BJ (cell line): ENCODE data around the gene DAB1. TPM values are rescaled to one million over a fixed set of nuclear protein-coding genes. Genes with fewer than 3 reads are reported as not detected.

ENCODE experiments used
- CTCF ChIA-PET: fragments of 350-600 bp; formaldehyde crosslinking; extraction: SDS; loops from one replicate; lab custom pipeline; 2021; ENCODE audit warnings: antibody characterized with exemption, inconsistent platforms; lab: Yijun Ruan, JAX
- POLR2A ChIA-PET: fragments of 300-600 bp; sonication (Branson Sonifier 250); formaldehyde crosslinking; extraction: SDS; loops from one replicate; lab custom pipeline; 2021; ENCODE audit warnings: antibody characterized with exemption; lab: Charles Lee
- DNase-seq: peaks from one replicate; pipeline ENCODE4 v3.0.0-alpha.2; 2011; ENCODE audit warnings: low read depth
- H3K27me3 ChIP-seq: 2 replicates; pipeline ENCODE4 v1.6.0; 2011; ENCODE audit warnings: low read length; ENCODE audit not compliant: control insufficient read depth, insufficient read depth
- H3K36me3 ChIP-seq: 2 replicates; pipeline ENCODE4 v1.5.1; 2011; ENCODE audit warnings: low read length; ENCODE audit not compliant: control insufficient read depth, insufficient read depth
- H3K4me3 ChIP-seq: 2 replicates; pipeline ENCODE4 v1.5.1; 2011; ENCODE audit warnings: low read depth, mild to moderate bottlenecking, control low read depth, low read length
- polyA plus RNA-seq: library from polyadenylated mRNA; depleted of rRNA; stranded (reverse); fragments of >200 nt; gene quantifications from 2 replicates; pipeline ENCODE4 v1.2.3, GENCODE V29; 2011
- TF ChIP-seq, protein P1 (sequence below): IDR thresholded peaks from 2 replicates; pipeline ENCODE4 v1.5.1; 2011; ENCODE audit warnings: low read depth, mild to moderate bottlenecking, control low read depth, inconsistent platforms, low read length, moderate library complexity; ENCODE audit not compliant: insufficient read depth

Gene DAB1
- polyA plus RNA-seq, 1 experiment = 0.91 TPM

DNA sequence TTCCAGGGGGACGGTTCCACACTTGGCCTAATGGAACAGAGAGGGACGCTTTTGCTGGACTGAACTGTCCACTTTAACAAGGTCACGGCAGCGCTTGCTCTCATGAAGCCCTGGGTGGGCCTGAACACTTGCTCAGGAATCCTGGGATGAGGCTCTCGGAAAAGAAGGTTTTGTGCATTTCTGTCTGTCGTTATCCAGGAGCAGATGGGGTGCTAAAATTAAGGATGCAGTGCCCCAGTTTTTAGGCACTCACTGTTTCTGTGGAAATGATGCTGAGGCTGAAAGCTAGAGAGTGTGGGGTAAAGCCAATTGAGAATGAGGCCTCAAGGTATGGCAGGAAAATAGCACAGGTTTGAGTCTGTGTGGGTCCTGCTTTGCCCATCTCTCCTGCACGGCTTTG lies 111.0 kb downstream of the DAB1 start:
- Histone ChIP-seq H3K4me3 (no peak overlapping the region), H3K36me3 (no peaks in the 10 kb centered on the region), H3K27me3 (no peaks in the 10 kb centered on the region)
- POLR2A ChIA-PET = no interaction called here
- CTCF ChIA-PET = no interaction called here
- TF ChIP-seq, protein P1, sequence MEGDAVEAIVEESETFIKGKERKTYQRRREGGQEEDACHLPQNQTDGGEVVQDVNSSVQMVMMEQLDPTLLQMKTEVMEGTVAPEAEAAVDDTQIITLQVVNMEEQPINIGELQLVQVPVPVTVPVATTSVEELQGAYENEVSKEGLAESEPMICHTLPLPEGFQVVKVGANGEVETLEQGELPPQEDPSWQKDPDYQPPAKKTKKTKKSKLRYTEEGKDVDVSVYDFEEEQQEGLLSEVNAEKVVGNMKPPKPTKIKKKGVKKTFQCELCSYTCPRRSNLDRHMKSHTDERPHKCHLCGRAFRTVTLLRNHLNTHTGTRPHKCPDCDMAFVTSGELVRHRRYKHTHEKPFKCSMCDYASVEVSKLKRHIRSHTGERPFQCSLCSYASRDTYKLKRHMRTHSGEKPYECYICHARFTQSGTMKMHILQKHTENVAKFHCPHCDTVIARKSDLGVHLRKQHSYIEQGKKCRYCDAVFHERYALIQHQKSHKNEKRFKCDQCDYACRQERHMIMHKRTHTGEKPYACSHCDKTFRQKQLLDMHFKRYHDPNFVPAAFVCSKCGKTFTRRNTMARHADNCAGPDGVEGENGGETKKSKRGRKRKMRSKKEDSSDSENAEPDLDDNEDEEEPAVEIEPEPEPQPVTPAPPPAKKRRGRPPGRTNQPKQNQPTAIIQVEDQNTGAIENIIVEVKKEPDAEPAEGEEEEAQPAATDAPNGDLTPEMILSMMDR = no peak
- no peak for DNase-seq

DNA sequence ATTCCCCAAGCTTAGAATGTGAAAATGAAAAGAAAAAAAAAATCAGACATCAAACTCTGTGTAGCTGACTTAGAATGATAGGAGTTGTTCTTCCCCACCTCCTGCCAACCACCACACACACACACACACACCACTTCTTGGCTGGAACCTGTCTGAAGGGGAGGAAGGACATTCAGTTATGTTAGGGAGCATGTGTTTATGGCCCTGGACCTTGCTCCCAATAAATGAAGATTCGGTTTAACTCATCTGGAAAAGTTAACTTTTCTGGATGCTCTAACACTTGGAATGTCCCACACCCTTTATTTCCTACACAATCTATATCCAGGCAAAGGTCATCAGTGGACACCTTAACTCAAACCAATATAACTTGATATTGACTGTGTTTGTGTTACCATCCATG lies 112.4 kb downstream of the DAB1 start:
- Histone ChIP-seq H3K4me3 (no peak overlapping the region), H3K27me3 (no peaks in the 10 kb centered on the region), H3K36me3 (no peaks in the 10 kb centered on the region)
- ChIA-PET CTCF (interaction anchor here (0.6 kb wide), 1 partner anchor 124 kb away, joined by 3 read pairs; no protein-coding TSS in a partner anchor), POLR2A (no interaction called here)
- no peak for DNase-seq
- TF ChIP-seq, protein P1 = no peak

DNA sequence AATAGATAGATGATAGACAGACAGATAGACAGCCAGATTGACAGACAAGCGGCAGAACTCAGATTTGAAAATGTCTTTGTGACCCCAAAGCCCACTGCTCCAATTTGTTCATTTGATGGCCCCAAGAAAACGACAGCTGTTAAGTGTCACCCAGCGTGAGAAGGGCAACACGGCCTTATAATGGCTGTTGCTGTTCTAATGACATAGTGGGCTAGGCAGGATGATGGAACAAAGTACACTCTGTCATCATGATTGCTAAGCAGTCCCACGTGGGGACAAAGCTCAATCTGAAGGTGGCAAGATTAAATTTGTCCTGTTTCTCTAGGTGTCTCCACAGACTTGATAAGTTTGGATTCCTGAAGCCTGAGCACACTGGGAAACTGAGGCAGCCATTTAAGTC lies 112.9 kb downstream of the DAB1 start:
- CTCF ChIA-PET = interaction anchor here (0.6 kb wide), 1 partner anchor 123 kb away, joined by 3 read pairs; no protein-coding TSS in a partner anchor
- TF ChIP-seq, protein P1 = no peak
- Histone ChIP-seq H3K4me3 (no peak overlapping the region), H3K36me3 (no peaks in the 10 kb centered on the region), H3K27me3 (no peaks in the 10 kb centered on the region)
- DNase-seq = no peak
- POLR2A ChIA-PET = no interaction called here

DNA sequence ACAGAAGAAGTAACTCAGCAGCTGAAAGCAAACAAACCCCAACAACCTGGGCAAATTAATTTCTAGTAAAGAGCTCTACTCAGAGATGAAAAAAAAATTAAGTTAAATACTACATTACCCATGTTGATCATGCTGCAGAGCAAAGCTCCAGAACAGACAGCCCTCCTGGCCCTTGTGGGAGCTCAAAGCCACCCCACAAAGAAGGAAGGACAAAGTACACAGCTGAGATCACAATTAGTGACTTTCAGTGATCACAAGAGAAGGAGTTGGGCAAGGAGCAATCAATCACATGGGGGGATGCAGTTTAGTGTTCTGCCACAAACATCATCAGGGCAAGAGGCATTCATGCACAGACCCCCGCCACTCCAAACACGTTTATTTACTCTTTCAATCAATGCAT lies 114.2 kb downstream of the DAB1 start:
- CTCF ChIA-PET = no interaction called here
- POLR2A ChIA-PET = no interaction called here
- no peaks in the 10 kb centered on the region for H3K36me3 ChIP-seq
- TF ChIP-seq, protein P1 = no peak
- no peaks in the 10 kb centered on the region for H3K27me3 ChIP-seq
- DNase-seq = no peak
- no peak overlapping the region for H3K4me3 ChIP-seq

DNA sequence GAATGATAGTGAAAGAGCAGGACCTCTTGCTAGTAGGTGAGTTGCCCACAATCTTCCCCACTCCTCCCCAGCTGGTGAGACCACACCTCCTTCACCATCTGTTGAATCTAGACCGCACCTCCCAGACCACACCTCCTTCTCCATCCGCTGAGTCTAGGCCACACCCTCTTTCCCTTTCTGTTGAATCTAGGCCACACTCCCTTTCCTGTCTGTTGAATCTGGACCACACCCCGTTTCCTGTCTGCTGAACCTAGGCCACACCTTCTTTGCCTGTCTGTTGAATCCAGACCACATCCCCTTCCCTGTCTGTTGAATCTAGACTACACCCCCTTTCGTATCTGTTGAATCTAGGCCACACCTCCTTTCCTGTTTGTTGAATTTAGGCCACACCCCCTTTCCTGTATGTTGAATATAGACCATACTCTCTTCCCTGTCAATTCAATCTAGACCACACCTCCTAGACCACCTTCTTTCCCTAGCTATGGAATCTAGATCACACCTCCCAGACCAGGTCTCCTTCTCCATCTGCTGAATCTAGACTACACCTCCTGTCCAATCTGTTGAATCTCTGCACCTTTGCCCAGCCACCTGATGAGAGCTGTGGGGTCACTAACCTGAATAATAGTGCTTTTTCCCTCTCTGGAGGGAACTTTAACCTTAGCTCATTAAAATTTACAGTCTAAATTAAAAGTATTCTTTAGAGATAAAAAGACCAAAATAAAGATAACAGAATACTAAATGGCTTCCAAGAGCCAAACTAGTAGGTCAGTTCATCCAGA lies 116.3 kb downstream of the DAB1 start:
- POLR2A ChIA-PET = no interaction called here
- TF ChIP-seq, protein P1 = no peak
- CTCF ChIA-PET = no interaction called here
- no peak overlapping the region for H3K4me3 ChIP-seq
- H3K27me3 ChIP-seq = no peaks in the 10 kb centered on the region
- DNase-seq = no peak
- H3K36me3 ChIP-seq = no peaks in the 10 kb centered on the region
